Measurements from ENCODE around the gene NUDT8. TPM values are rescaled to one million over a fixed set of nuclear protein-coding genes. Genes with fewer than 3 reads are reported as not detected.
"Not testable (repeated sequence)": the region's sequence is repeated elsewhere in the genome, so short reads cannot be mapped to it uniquely, and the experiment has no call there.

The NUDT8 gene
- total RNA-seq, 4 donors from 2014 or later = 5.0 to 64.1 (median 45.4) TPM

DNA sequence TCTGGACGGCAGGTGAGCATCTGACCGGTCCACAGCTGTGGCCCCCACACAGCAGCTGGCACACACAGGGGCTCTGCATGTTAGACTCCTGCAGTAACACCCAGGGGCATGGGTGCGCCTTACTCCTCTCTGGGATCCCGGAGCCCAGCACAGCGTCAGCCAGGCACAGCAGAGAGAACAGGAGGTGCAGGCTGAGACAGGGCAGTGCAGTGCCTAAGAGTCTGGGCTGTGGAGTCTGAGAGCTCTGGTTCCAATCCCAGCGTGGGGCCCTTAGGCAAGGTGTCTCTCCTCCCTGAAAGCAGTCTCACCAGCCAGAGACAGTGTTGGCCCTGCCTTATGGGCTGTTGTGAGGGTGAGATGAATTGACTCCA is 2.3 kb downstream of the NUDT8 start:
- no peak for TF ChIP-seq POLR2A (IDR thresholded peaks at IDR 0.05)
- TF ChIP-seq CTCF (IDR thresholded peaks at IDR 0.05) = no peak
- peak in 1 of 3 donors; percentile 44 for DNase-seq
- Histone ChIP-seq H3K27ac (no peak overlapping the region), H3K36me3 (no peaks in the 10 kb centered on the region), H3K27me3 (no peaks in the 10 kb centered on the region), H3K9me3 (no peaks in the 10 kb centered on the region), H3K4me1 (peaks cover 5 to 24% (median 9%) of the 10 kb centered on the region in 4 donors), H3K4me3 (no peak overlapping the region)

DNA sequence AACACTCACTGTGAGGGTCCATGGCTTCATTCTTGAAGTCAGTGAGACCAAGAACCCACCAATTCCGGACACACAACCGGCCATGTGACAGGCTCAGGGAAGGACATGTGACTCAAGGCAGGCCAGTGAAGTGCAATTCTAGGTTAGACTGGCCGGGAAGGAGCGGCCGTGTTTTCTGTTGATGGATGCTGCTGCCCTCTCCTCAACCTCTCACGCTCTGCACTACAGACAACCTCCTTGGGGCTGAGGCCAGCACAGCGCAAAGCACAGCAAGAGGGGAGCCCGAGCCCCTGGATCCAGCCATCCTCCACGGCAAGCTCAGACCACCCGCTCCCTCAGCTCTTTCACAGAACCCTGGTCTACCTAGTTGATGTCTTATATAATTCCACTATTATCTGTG is 2.8 kb downstream of the NUDT8 start:
- H3K36me3 ChIP-seq = no peaks in the 10 kb centered on the region
- no peak for TF ChIP-seq CTCF (IDR thresholded peaks at IDR 0.05)
- no peak for TF ChIP-seq POLR2A (IDR thresholded peaks at IDR 0.05)
- no peaks in the 10 kb centered on the region for H3K27me3 ChIP-seq
- H3K27ac ChIP-seq = no peak overlapping the region
- peak in 1 of 3 donors; percentile 40 for DNase-seq
- H3K4me3 ChIP-seq = no peak overlapping the region
- H3K4me1 ChIP-seq = peaks cover 5 to 19% (median 9%) of the 10 kb centered on the region in 4 donors
- no peaks in the 10 kb centered on the region for H3K9me3 ChIP-seq

- peaks cover 5 to 12% (median 6%) of the 10 kb centered on the region in 4 donors for H3K4me1 ChIP-seq
- not testable (repeated sequence) for DNase-seq, H3K27me3 ChIP-seq, H3K4me3 ChIP-seq, H3K36me3 ChIP-seq, H3K9me3 ChIP-seq, H3K27ac ChIP-seq
Measured at GRCh38 chr11:67626131-67626833, 3.5 kb downstream of the NUDT8 start.

GRCh38 chr11:67623795-67624194 is 5.9 kb downstream of the NUDT8 start:
- not testable (repeated sequence) for H3K9me3 ChIP-seq, H3K36me3 ChIP-seq, H3K4me1 ChIP-seq, H3K27me3 ChIP-seq, DNase-seq, H3K27ac ChIP-seq, H3K4me3 ChIP-seq

GRCh38 chr11:67622905-67623304 is 6.8 kb downstream of the NUDT8 start:
- not testable (repeated sequence) for H3K27ac ChIP-seq, DNase-seq, H3K36me3 ChIP-seq, H3K4me3 ChIP-seq, H3K9me3 ChIP-seq, H3K27me3 ChIP-seq, H3K4me1 ChIP-seq

- DNase-seq, H3K9me3 ChIP-seq, H3K4me1 ChIP-seq, H3K27ac ChIP-seq, H3K36me3 ChIP-seq, H3K4me3 ChIP-seq, H3K27me3 ChIP-seq: not testable (repeated sequence)
Measured at GRCh38 chr11:67621928-67622327, 7.8 kb downstream of the NUDT8 start.

- H3K9me3 ChIP-seq, H3K4me3 ChIP-seq, DNase-seq, H3K36me3 ChIP-seq, H3K27me3 ChIP-seq, H3K4me1 ChIP-seq, H3K27ac ChIP-seq: not testable (repeated sequence)
Measured at GRCh38 chr11:67620621-67621020, 9.1 kb downstream of the NUDT8 start.

DNA sequence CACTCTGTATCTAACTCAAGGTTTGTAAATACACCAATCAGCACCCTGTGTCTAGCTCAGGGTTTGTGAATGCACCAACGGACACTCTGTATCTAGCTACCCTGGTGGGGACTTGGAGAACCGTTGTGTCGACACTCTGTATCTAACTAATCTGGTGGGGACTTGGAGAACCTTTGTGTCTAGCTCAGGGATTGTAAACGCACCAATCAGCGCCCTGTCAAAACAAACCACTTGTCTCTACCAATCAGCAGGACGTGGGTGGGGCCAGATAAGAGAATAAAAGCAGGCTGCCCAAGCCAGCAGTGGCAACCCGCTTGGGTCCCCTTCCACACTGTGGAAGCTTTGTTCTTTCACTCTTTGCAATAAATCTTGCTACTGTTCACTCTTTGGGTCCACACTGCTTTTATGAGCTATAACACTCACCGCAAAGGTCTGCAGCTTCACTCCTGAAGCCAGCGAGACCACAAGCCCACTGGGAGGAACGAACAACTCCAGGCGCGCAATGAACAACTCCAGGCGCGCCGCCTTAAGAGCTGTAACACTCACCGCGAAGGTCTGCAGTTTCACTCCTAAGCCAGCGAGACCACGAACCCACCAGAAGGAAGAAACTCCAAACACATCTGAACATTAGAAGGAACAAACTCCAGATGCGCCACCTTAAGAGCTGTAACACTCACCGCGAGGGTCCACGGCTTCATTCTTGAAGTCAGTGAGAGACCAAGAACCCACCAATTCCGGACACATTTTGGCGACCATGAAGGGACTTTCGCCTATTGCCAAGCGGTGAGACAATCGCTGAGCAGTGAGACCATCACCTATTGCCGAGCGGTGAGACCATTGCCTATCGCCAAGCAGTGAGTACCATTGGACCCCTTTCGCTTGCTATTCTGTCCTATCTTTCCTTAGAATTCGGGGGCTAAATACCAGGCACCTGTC is 9.8 kb downstream of the NUDT8 start:
- not testable (repeated sequence) for DNase-seq, H3K4me1 ChIP-seq, H3K36me3 ChIP-seq, H3K27me3 ChIP-seq, H3K27ac ChIP-seq, H3K4me3 ChIP-seq, H3K9me3 ChIP-seq

GRCh38 chr11:67618901-67619659 is 10.7 kb downstream of the NUDT8 start:
- H3K36me3 ChIP-seq, H3K27me3 ChIP-seq, H3K4me3 ChIP-seq, H3K27ac ChIP-seq, H3K9me3 ChIP-seq: not testable (repeated sequence)
- peaks cover 0 to 11% (median 6%) of the 10 kb centered on the region in 4 donors for H3K4me1 ChIP-seq
- peak in 1 of 3 donors; percentile 22 for DNase-seq
